Gastroesophageal sphincter (tissue), 4 donors: ENCODE data around the gene FCHO2. TPM values are rescaled to one million over a fixed set of nuclear protein-coding genes. Genes with fewer than 3 reads are reported as not detected.
"Not testable (repeated sequence)": the region's sequence is repeated elsewhere in the genome, so short reads cannot be mapped to it uniquely, and the experiment has no call there.

Experiments used
- ATAC-seq: fragments of 150-250 bp; one replicate; pipeline ENCODE4 v1.9.1; 2016; ENCODE audit warnings: mild to moderate bottlenecking, moderate library complexity
- H3K27ac ChIP-seq, 4 donors: fragments of 200-600 bp; sonication (generic) in 3 of 4; 1 replicate in 3 of 4; 2 replicates in 1 of 4; pipeline ENCODE4 v1.5.1; 2016 to 2019
- H3K27me3 ChIP-seq: fragments of 200-600 bp; sonication (generic); one replicate; pipeline ENCODE4 v1.5.1; 2019
- H3K36me3 ChIP-seq, 2 donors: fragments of 200-600 bp; sonication (generic); one replicate each; pipeline ENCODE4 v1.5.1; 2019; ENCODE audit warnings: control low read depth in 1 of 2
- H3K4me1 ChIP-seq, 3 donors: fragments of 200-600 bp; sonication (generic); 1 replicate in 2 of 3; 2 replicates in 1 of 3; pipeline ENCODE4 v1.5.1; 2016 to 2019; ENCODE audit warnings: control low read depth in 2 of 3
- H3K4me3 ChIP-seq, 2 donors: fragments of 200-600 bp; sonication (generic); one replicate each; pipeline ENCODE4 v1.5.1; 2019; ENCODE audit warnings: mild to moderate bottlenecking in 1 of 2, moderate library complexity in 1 of 2
- H3K9me3 ChIP-seq, 3 donors: fragments of 200-600 bp; sonication (generic); one replicate each; pipeline ENCODE4 v1.5.1; 2017 to 2019; ENCODE audit warnings: control low read depth in 2 of 3
- CTCF ChIP-seq, 4 experiments: fragments of 200-600 bp in 2 of 4; fragments of 450-650 bp in 2 of 4; sonication (generic) in 1 of 4; IDR thresholded peaks; one replicate each; pipeline ENCODE4 v1.5.1; 2017 to 2019; ENCODE audit warnings: antibody characterized with exemption in 4 of 4, mild to moderate bottlenecking in 2 of 4, moderate library complexity in 2 of 4
- EP300 ChIP-seq: sonication (generic); formaldehyde crosslinking; IDR thresholded peaks from one replicate; pipeline ENCODE4 v1.6.1; 2017; ENCODE audit warnings: antibody characterized with exemption, mild to moderate bottlenecking
- POLR2A ChIP-seq, 2 donors: fragments of 450-650 bp; IDR thresholded peaks; one replicate each; pipeline ENCODE4 v1.6.1; 2017; ENCODE audit warnings: antibody characterized with exemption in 2 of 2, mild to moderate bottlenecking in 2 of 2, moderate library complexity in 1 of 2
- POLR2AphosphoS5 ChIP-seq: sonication (generic); formaldehyde crosslinking; IDR thresholded peaks from one replicate; pipeline ENCODE4 v1.6.1; 2017; ENCODE audit warnings: antibody characterized with exemption
- WGBS, 2 donors: methylation state at CpG; one replicate each; pipeline ENCODE4 v1.1.5; 2018; ENCODE audit warnings: low coverage in 1 of 2; 5-methylcytosine and 5-hydroxymethylcytosine counted together
- total RNA-seq, 4 donors: library from RNA; depleted of rRNA; stranded (reverse); fragments of >200 nt; gene quantifications; one replicate each; pipeline ENCODE4 v1.1.0, GENCODE V29; 2016

FCHO2 gene
- total RNA-seq, 4 donors from 2014 or later = 27.3 to 36.3 (median 30.1) TPM

DNA sequence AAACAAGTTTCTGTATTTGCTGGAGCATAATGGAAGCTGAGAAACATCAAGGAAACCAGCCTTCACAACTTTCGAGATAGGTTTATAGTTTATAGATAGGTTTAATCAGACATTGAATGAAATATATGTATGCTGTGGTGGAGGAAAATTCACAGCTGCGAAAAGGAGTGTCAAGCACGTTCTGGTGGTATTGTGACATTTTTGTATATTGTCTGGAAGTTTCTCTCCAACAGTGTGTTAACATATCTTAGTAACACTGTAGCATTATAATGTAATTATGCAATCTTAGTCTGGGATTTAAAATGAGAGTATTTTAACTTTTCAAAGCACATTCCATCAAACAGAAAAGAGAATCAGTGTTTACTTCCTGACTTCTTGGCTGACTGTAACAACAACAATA is 50.0 kb downstream of the FCHO2 start:
- TF ChIP-seq CTCF (IDR thresholded peaks at IDR 0.05) (no peak), POLR2AphosphoS5 (no peak), POLR2A (IDR thresholded peaks at IDR 0.05) (no peak), EP300 (no peak)
- Histone ChIP-seq H3K27ac (no peak overlapping the region), H3K36me3 (peaks cover 0 to 13% of the 10 kb centered on the region in 2 donors), H3K27me3 (no peaks in the 10 kb centered on the region), H3K4me1 (no peaks in the 10 kb centered on the region), H3K9me3 (no peaks in the 10 kb centered on the region), H3K4me3 (no peak overlapping the region)
- no peak for ATAC-seq
- 76 to 77% methylated on average over 3 of the region's 3 CpGs for WGBS, 2 donors

DNA sequence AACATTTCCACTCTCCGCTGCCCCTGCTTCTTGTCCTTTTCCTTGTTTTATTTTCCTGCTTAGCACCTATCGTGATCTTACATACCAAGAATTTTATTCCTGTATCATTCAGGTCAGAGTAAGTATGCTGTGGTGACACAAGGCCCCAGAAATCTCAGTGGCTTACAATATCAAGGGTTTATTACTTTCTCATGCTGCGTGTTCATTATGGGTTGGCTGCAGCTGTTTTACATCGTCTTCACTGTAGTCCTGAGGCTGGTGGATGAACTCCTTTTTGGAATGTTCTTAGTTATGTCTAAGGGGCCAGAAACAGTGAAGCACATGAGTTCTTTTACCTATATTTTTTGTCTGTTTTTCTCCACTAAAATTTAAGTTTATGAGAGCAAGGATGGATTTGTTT is 51.2 kb downstream of the FCHO2 start:
- Histone ChIP-seq H3K36me3 (peaks cover 0 to 21% of the 10 kb centered on the region in 2 donors), H3K27ac (no peak overlapping the region), H3K9me3 (no peaks in the 10 kb centered on the region), H3K27me3 (no peaks in the 10 kb centered on the region), H3K4me3 (no peak overlapping the region), H3K4me1 (no peaks in the 10 kb centered on the region)
- no peak for ATAC-seq
- no peak for TF ChIP-seq CTCF (IDR thresholded peaks at IDR 0.05)
- TF ChIP-seq EP300 = no peak
- no peak for TF ChIP-seq POLR2AphosphoS5
- no peak for TF ChIP-seq POLR2A (IDR thresholded peaks at IDR 0.05)
- 85 to 89% methylated on average over 3 to 4 of the region's 4 CpGs for WGBS, 2 donors

DNA sequence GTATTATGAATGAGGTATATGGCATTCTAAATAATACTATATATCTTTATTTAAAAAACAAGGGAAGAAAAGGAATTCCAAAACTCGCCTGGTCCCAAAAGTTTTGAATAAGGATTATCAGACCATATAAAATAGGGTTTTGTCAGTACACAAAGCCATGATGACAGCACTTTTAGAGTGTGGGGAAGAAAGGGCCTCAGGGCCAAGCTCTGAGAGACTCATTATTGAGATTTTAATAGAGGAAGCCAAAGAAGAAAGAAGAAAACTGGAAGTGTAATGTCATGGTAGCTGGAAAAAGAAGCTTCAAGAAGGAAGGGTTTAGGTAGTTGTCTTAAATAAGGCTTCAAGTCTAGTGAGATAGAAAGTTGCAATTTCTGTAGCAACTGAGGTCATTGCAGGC is 53.0 kb downstream of the FCHO2 start:
- 83 to 93% methylated on average over 1 of the region's 1 CpG for WGBS, 2 donors

DNA sequence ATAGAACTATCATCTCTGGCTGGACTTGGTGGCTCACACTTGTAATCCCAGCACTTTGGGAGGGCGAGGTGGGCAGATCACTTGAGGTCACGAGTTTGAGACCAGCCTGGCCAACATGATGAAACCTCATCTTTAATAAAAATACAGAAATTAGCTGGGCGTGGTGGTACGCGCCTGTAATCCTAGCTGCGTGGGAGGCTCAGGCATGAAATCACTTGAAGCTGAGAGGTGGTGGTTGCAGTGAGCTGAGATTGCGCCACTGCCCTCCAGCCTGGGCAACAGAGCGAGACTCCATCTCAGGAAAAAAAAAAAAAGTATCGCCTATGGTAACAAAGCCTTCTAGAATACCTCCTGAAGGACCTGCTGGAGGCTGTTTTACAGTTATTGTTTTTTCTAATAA is 55.8 kb downstream of the FCHO2 start:
- H3K4me1 ChIP-seq, H3K27ac ChIP-seq, H3K9me3 ChIP-seq, H3K4me3 ChIP-seq, ATAC-seq, H3K27me3 ChIP-seq: not testable (repeated sequence)
- WGBS, 2 donors = 96 to 97% methylated on average over 5 to 8 of the region's 9 CpGs
- peaks cover 0 to 32% of the 10 kb centered on the region in 2 donors for H3K36me3 ChIP-seq

More for the DNA sequence above, 53.0 kb downstream of the FCHO2 start:
- no peak for TF ChIP-seq EP300
- TF ChIP-seq POLR2A (IDR thresholded peaks at IDR 0.05) = no peak
- no peak for TF ChIP-seq CTCF (IDR thresholded peaks at IDR 0.05)
- no peak for TF ChIP-seq POLR2AphosphoS5
- H3K4me3 ChIP-seq = no peak overlapping the region
- no peaks in the 10 kb centered on the region for H3K9me3 ChIP-seq
- peaks cover 0 to 23% of the 10 kb centered on the region in 2 donors for H3K36me3 ChIP-seq
- H3K27ac ChIP-seq = no peak overlapping the region
- H3K27me3 ChIP-seq = no peaks in the 10 kb centered on the region
- no peaks in the 10 kb centered on the region for H3K4me1 ChIP-seq
- ATAC-seq = no peak

GRCh38 chr5:73018892-73019291 is 63.1 kb downstream of the FCHO2 start:
- Histone ChIP-seq H3K4me1 (peaks cover 0 to 7% (median 0%) of the 10 kb centered on the region in 3 donors), H3K36me3 (peaks cover 0 to 42% of the 10 kb centered on the region in 2 donors), H3K27me3 (no peaks in the 10 kb centered on the region), H3K4me3 (no peak overlapping the region), H3K9me3 (no peaks in the 10 kb centered on the region), H3K27ac (no peak overlapping the region)
- TF ChIP-seq EP300 (no peak), CTCF (IDR thresholded peaks at IDR 0.05) (no peak), POLR2A (IDR thresholded peaks at IDR 0.05) (no peak), POLR2AphosphoS5 (no peak)
- ATAC-seq = no peak
- WGBS, 2 donors = 90 to 100% methylated on average over 1 to 2 of the region's 2 CpGs
